ENCODE results near the gene ADARB1.

The ADARB1 gene

GRCh38 chr21:45060089-45060488 is 14.3 kb upstream of the ADARB1 start:
- TF ChIP-seq ZNF70 (CRISPR knock-in tag; IDR thresholded peaks at IDR 0.05) = no peak
- TF ChIP-seq ZNF8 (CRISPR knock-in tag; IDR thresholded peaks at IDR 0.05) = no peak
- no peak for TF ChIP-seq POU6F1 (CRISPR knock-in tag; IDR thresholded peaks at IDR 0.05; ENCODE audit: borderline replicate concordance, low read depth)
- no peak for TF ChIP-seq CSDC2 (CRISPR knock-in tag; IDR thresholded peaks at IDR 0.05)
- no peak for TF ChIP-seq CSRNP3 (CRISPR knock-in tag; IDR thresholded peaks at IDR 0.05)
- TF ChIP-seq ZC3H10 (CRISPR knock-in tag; IDR thresholded peaks at IDR 0.05) = no peak
- TF ChIP-seq GLIS3 (CRISPR knock-in tag; IDR thresholded peaks at IDR 0.05) = no peak
- TF ChIP-seq BACH2 (CRISPR knock-in tag; IDR thresholded peaks at IDR 0.05; ENCODE audit: borderline replicate concordance) = no peak
- ATAC-seq = no peak

GRCh38 chr21:45060675-45061311 is 13.6 kb upstream of the ADARB1 start:
- no peak for TF ChIP-seq PATZ1 (CRISPR knock-in tag; IDR thresholded peaks at IDR 0.05; ENCODE audit: borderline replicate concordance)
- TF ChIP-seq POU6F1 (CRISPR knock-in tag; IDR thresholded peaks at IDR 0.05; ENCODE audit: borderline replicate concordance, low read depth) = no peak
- TF ChIP-seq ZNF70 (CRISPR knock-in tag; IDR thresholded peaks at IDR 0.05) = no peak
- TF ChIP-seq ZC3H10 (CRISPR knock-in tag; IDR thresholded peaks at IDR 0.05) = no peak
- no peak for TF ChIP-seq PPARA (CRISPR knock-in tag; IDR thresholded peaks at IDR 0.05; ENCODE audit: borderline replicate concordance)
- ATAC-seq = no peak

GRCh38 chr21:45064091-45064490 is 10.3 kb upstream of the ADARB1 start:
- ATAC-seq = no peak
- TF ChIP-seq ZNF565 (CRISPR knock-in tag; conservative IDR thresholded peaks at IDR 0.05; ENCODE audit: low read depth) (no peak), OSR1 (CRISPR knock-in tag; IDR thresholded peaks at IDR 0.05) (no peak), CSDC2 (CRISPR knock-in tag; IDR thresholded peaks at IDR 0.05) (no peak), SNAI2 (CRISPR knock-in tag; IDR thresholded peaks at IDR 0.05) (no peak), ARNTL (CRISPR knock-in tag; IDR thresholded peaks at IDR 0.05; ENCODE audit: borderline replicate concordance, low read depth) (no peak), ZNF70 (CRISPR knock-in tag; IDR thresholded peaks at IDR 0.05) (no peak), ESRRG (CRISPR knock-in tag; IDR thresholded peaks at IDR 0.05) (no peak), ISL1 (CRISPR knock-in tag; IDR thresholded peaks at IDR 0.05) (no peak), GLIS3 (CRISPR knock-in tag; IDR thresholded peaks at IDR 0.05) (no peak), ZNF8 (CRISPR knock-in tag; IDR thresholded peaks at IDR 0.05) (no peak), TSHZ2 (CRISPR knock-in tag; IDR thresholded peaks at IDR 0.05) (no peak), ZFP3 (CRISPR knock-in tag; IDR thresholded peaks at IDR 0.05) (no peak), BACH2 (CRISPR knock-in tag; IDR thresholded peaks at IDR 0.05; ENCODE audit: borderline replicate concordance) (no peak), CSRNP3 (CRISPR knock-in tag; IDR thresholded peaks at IDR 0.05) (no peak)
